ENCODE data around the gene DEK.

GRCh38 chr6:18210707-18211106 lies 53.6 kb downstream of the DEK start:
- TF ChIP-seq GRHL2 (CRISPR knock-in tag; IDR thresholded peaks at IDR 0.05; ENCODE audit: insufficient replicate concordance, severe bottlenecking) (no peak), CTCF (IDR thresholded peaks at IDR 0.05) (no peak), ZNF317 (CRISPR knock-in tag; IDR thresholded peaks at IDR 0.05; ENCODE audit: borderline replicate concordance, low read depth) (no peak), ZNF281 (CRISPR knock-in tag; IDR thresholded peaks at IDR 0.05) (no peak), CREB1 (CRISPR knock-in tag; IDR thresholded peaks at IDR 0.05) (no peak), ZBTB21 (CRISPR knock-in tag; IDR thresholded peaks at IDR 0.05; ENCODE audit: borderline replicate concordance) (no peak), MLX (CRISPR knock-in tag; IDR thresholded peaks at IDR 0.05) (no peak), USF2 (CRISPR knock-in tag; IDR thresholded peaks at IDR 0.05) (no peak), ATF3 (CRISPR knock-in tag; conservative IDR thresholded peaks at IDR 0.05) (no peak), PREB (CRISPR knock-in tag; IDR thresholded peaks at IDR 0.05; ENCODE audit: borderline replicate concordance) (no peak), TCF7 (CRISPR knock-in tag; IDR thresholded peaks at IDR 0.05; ENCODE audit: low read depth) (no peak)
